T-helper 1 cell treated with Interleukin-12 subunit alpha and Interleukin-12 subunit beta and Interleukin-4 antibody, amounts not matched to agents 30 ng/mL and 1 ng/mL, for 36 hours (primary cell): ENCODE results near the gene DYNC1I1. TPM values are rescaled to one million over a fixed set of nuclear protein-coding genes. Genes with fewer than 3 reads are reported as not detected.

Experiments
- intact Hi-C: fragments of 100-400 bp; cut with micrococcal nuclease; formaldehyde crosslinking; loops from one replicate; pipeline ENCODE4 v1.15.1; 2024
- total RNA-seq: library from RNA; stranded (reverse); gene quantifications from 2 replicates; pipeline ENCODE4 v1.2.3, GENCODE V29; 2022

DYNC1I1 gene
- total RNA-seq, 1 donor from 2014 or later, result not detected

- intact Hi-C loops, result loop anchor here (1.0 to 10.0 kb wide), 7 partner anchors 158 to 1104 kb away; partner anchors contain the start of genes SEM1 and SLC25A13
These were observed 302.5 kb downstream of the DYNC1I1 start for GRCh38 chr7:96074871-96075270.

- intact Hi-C loops, result loop anchor here (1.0 to 10.0 kb wide), 7 partner anchors 159 to 1104 kb away; partner anchors contain the start of genes SEM1 and SLC25A13
These were observed 303.4 kb downstream of the DYNC1I1 start for GRCh38 chr7:96075510-96076349.

GRCh38 chr7:96076350-96076707 lies 304.0 kb downstream of the DYNC1I1 start:
- intact Hi-C loops, result loop anchor here (5.0 to 10.0 kb wide), 3 partner anchors 246 to 628 kb away; partner anchors contain the start of genes SEM1 and SLC25A13

GRCh38 chr7:96080027-96080426 lies 307.7 kb downstream of the DYNC1I1 start:
- intact Hi-C loops, result no loop called here

GRCh38 chr7:96084881-96085553 lies 312.7 kb downstream of the DYNC1I1 start:
- intact Hi-C loops, result no loop called here

- intact Hi-C loops, result no loop called here
These were observed 313.6 kb downstream of the DYNC1I1 start for GRCh38 chr7:96085953-96086352.

- intact Hi-C loops, result no loop called here
These were observed 316.2 kb downstream of the DYNC1I1 start for GRCh38 chr7:96088579-96088978.

- intact Hi-C loops, result no loop called here
These were observed 317.2 kb downstream of the DYNC1I1 start for GRCh38 chr7:96089511-96089910.

GRCh38 chr7:96090756-96091155 lies 318.4 kb downstream of the DYNC1I1 start:
- intact Hi-C loops, result no loop called here

- intact Hi-C loops, result no loop called here
These were observed 321.1 kb downstream of the DYNC1I1 start for GRCh38 chr7:96093435-96093834.

GRCh38 chr7:96097835-96098234 lies 325.5 kb downstream of the DYNC1I1 start:
- intact Hi-C loops, result no loop called here

GRCh38 chr7:96100737-96101136 lies 328.4 kb downstream of the DYNC1I1 start:
- intact Hi-C loops, result no loop called here

GRCh38 chr7:96102096-96102811 lies 329.9 kb downstream of the DYNC1I1 start:
- intact Hi-C loops, result no loop called here

- intact Hi-C loops, result no loop called here
These were observed 332.6 kb downstream of the DYNC1I1 start for GRCh38 chr7:96104984-96105383.

GRCh38 chr7:96111405-96111804 lies 339.1 kb downstream of the DYNC1I1 start:
- intact Hi-C loops, result no loop called here

- intact Hi-C loops, result no loop called here
These were observed 341.8 kb downstream of the DYNC1I1 start for GRCh38 chr7:96114190-96114589.

- intact Hi-C loops, result no loop called here
These were observed 343.8 kb downstream of the DYNC1I1 start for GRCh38 chr7:96116173-96116572.

- intact Hi-C loops, result no loop called here
These were observed 346.2 kb downstream of the DYNC1I1 start for GRCh38 chr7:96118449-96119001.

- intact Hi-C loops, result no loop called here
These were observed 348.3 kb downstream of the DYNC1I1 start for GRCh38 chr7:96120445-96121225.

- intact Hi-C loops, result no loop called here
These were observed 349.4 kb downstream of the DYNC1I1 start for GRCh38 chr7:96121752-96122151.

- intact Hi-C loops, result no loop called here
These were observed 350.4 kb downstream of the DYNC1I1 start for GRCh38 chr7:96122746-96123145.
